Gastrocnemius medialis (tissue), 4 donors: ENCODE results near the gene PRR5L. TPM values are rescaled to one million over a fixed set of nuclear protein-coding genes. Genes with fewer than 3 reads are reported as not detected.

Experiments
- ATAC-seq, 2 donors: fragments of 150-250 bp; one replicate each; pipeline ENCODE4 v1.9.1; 2016
- DNase-seq, 2 donors: peaks; one replicate each; pipeline ENCODE4 v3.0.0-alpha.2; 2019
- H3K27ac ChIP-seq, 4 donors: fragments of 200-600 bp; sonication (generic); 1 replicate in 1 of 4; 2 replicates in 3 of 4; pipeline ENCODE4 v1.5.1; 2016 to 2018; ENCODE audit warnings: mild to moderate bottlenecking in 2 of 4, moderate library complexity in 1 of 4
- H3K27me3 ChIP-seq, 3 donors: fragments of 200-600 bp; sonication (generic) in 2 of 3; 1 replicate in 1 of 3; 2 replicates in 2 of 3; pipeline versions ENCODE4 v1.5.1 to v1.6.0; 2016 to 2019; ENCODE audit warnings: mild to moderate bottlenecking in 1 of 3, moderate library complexity in 1 of 3
- H3K36me3 ChIP-seq, 2 donors: fragments of 200-600 bp; sonication (generic) in 1 of 2; one replicate each; pipeline ENCODE4 v1.5.1; 2017 to 2018
- H3K4me1 ChIP-seq, 2 donors: fragments of 200-600 bp; sonication (generic) in 1 of 2; one replicate each; pipeline ENCODE4 v1.5.1; 2016 to 2017; ENCODE audit warnings: mild to moderate bottlenecking in 2 of 2
- H3K4me3 ChIP-seq, 4 donors: fragments of 200-600 bp; sonication (generic) in 3 of 4; 1 replicate in 1 of 4; 2 replicates in 3 of 4; pipeline ENCODE4 v1.5.1; 2016 to 2019; ENCODE audit warnings: mild to moderate bottlenecking in 2 of 4
- H3K9me3 ChIP-seq, 3 donors: fragments of 200-600 bp; sonication (generic) in 2 of 3; 1 replicate in 1 of 3; 2 replicates in 2 of 3; pipeline ENCODE4 v1.5.1; 2016 to 2019
- CTCF ChIP-seq, 5 experiments: fragments of 450-650 bp in 3 of 5; fragments of 200-600 bp in 2 of 5; sonication (generic) in 2 of 5; IDR thresholded peaks in 4 of 5; conservative IDR thresholded peaks in 1 of 5; 1 replicate in 4 of 5; 2 replicates in 1 of 5; pipeline ENCODE4 v1.5.1; 2016 to 2019; ENCODE audit warnings: antibody characterized with exemption in 5 of 5, mild to moderate bottlenecking in 3 of 5, moderate library complexity in 3 of 5
- POLR2A ChIP-seq, 2 donors: fragments of 450-650 bp; IDR thresholded peaks; one replicate each; pipeline ENCODE4 v1.6.1; 2017; ENCODE audit warnings: antibody characterized with exemption in 2 of 2, mild to moderate bottlenecking in 2 of 2, moderate library complexity in 2 of 2
- in situ Hi-C, 4 donors: fragments of 200-750 bp; cut with MboI; loops; one replicate each; pipeline versions ENCODE4 v1.15.0 to v1.8.0; 2017; ENCODE audit warnings: low sequenced_read_pairs in 4 of 4
- intact Hi-C: fragments of 100-400 bp; cut with DNase I; formaldehyde crosslinking; loops from one replicate; pipeline ENCODE4 v1.15.1; 2023; ENCODE audit warnings: low total_unique reads
- total RNA-seq, 4 donors: library from RNA; depleted of rRNA; stranded (reverse); fragments of >200 nt; gene quantifications; one replicate each; pipeline versions ENCODE4 v1.1.0 to v1.2.3, GENCODE V29; 2016

PRR5L gene
- total RNA-seq, 4 donors from 2014 or later: 0.46 to 3.2 (median 1.2) TPM

GRCh38 chr11:36265793-36266628 is 30.1 kb upstream of the PRR5L start:
- TF ChIP-seq CTCF (IDR thresholded peaks at IDR 0.05 in 4 of 5, conservative IDR thresholded peaks at IDR 0.05 in 1 of 5) (peak; percentile 52 to 83 (median 77)), POLR2A (IDR thresholded peaks at IDR 0.05) (no peak)
- ATAC-seq (peak; percentile 67 to 69), DNase-seq (no peak)
- intact Hi-C loops (loop anchor here (1.0 to 10.0 kb wide), 3 partner anchors 111 to 650 kb away; no protein-coding TSS in a partner anchor), in situ Hi-C loops (loop anchor here (5.0 to 25.0 kb wide), 4 partner anchors 229 to 649 kb away; partner anchors contain the start of gene FJX1 (in 1 of the 4))
- H3K27me3 ChIP-seq: no peaks in the 10 kb centered on the region
- no peaks in the 10 kb centered on the region for H3K4me1 ChIP-seq
- peaks cover 0 to 2% of the 10 kb centered on the region in 2 donors for H3K36me3 ChIP-seq
- no peak overlapping the region for H3K4me3 ChIP-seq
- H3K27ac ChIP-seq: no peak overlapping the region
- H3K9me3 ChIP-seq: no peaks in the 10 kb centered on the region

- Histone ChIP-seq H3K27ac (no peak overlapping the region), H3K36me3 (peaks cover 0 to 8% of the 10 kb centered on the region in 2 donors), H3K27me3 (no peaks in the 10 kb centered on the region), H3K4me1 (no peaks in the 10 kb centered on the region), H3K9me3 (no peaks in the 10 kb centered on the region), H3K4me3 (no peak overlapping the region)
- in situ Hi-C loops: loop anchor here (5.0 to 25.0 kb wide), 4 partner anchors 229 to 649 kb away; partner anchors contain the start of gene FJX1 (in 1 of the 4)
- intact Hi-C loops: loop anchor here (1.0 to 10.0 kb wide), 3 partner anchors 112 to 650 kb away; no protein-coding TSS in a partner anchor
- ATAC-seq: no peak
- no peak for TF ChIP-seq POLR2A (IDR thresholded peaks at IDR 0.05)
- no peak for TF ChIP-seq CTCF (IDR thresholded peaks at IDR 0.05 in 4 of 5, conservative IDR thresholded peaks at IDR 0.05 in 1 of 5)
- no peak for DNase-seq
Observed at GRCh38 chr11:36266767-36267166, 29.3 kb upstream of the PRR5L start.

GRCh38 chr11:36268337-36268985 is 27.6 kb upstream of the PRR5L start:
- H3K9me3 ChIP-seq: no peaks in the 10 kb centered on the region
- DNase-seq: no peak
- in situ Hi-C loops (loop anchor here (5.0 to 25.0 kb wide), 4 partner anchors 231 to 651 kb away; partner anchors contain the start of gene FJX1 (in 1 of the 4)), intact Hi-C loops (loop anchor here (5.0 to 10.0 kb wide), 2 partner anchors 114 to 226 kb away; no protein-coding TSS in a partner anchor)
- no peaks in the 10 kb centered on the region for H3K27me3 ChIP-seq
- H3K4me1 ChIP-seq: no peaks in the 10 kb centered on the region
- no peak overlapping the region for H3K27ac ChIP-seq
- no peak overlapping the region for H3K4me3 ChIP-seq
- TF ChIP-seq CTCF (IDR thresholded peaks at IDR 0.05 in 4 of 5, conservative IDR thresholded peaks at IDR 0.05 in 1 of 5): no peak
- no peak for TF ChIP-seq POLR2A (IDR thresholded peaks at IDR 0.05)
- H3K36me3 ChIP-seq: peaks cover 2 to 25% of the 10 kb centered on the region in 2 donors
- no peak for ATAC-seq

- DNase-seq: no peak
- ATAC-seq: no peak
- in situ Hi-C loops (loop anchor here (25.0 kb wide), 3 partner anchors 233 to 458 kb away; no protein-coding TSS in a partner anchor), intact Hi-C loops (no loop called here)
- H3K4me3 ChIP-seq: no peak overlapping the region
- no peaks in the 10 kb centered on the region for H3K4me1 ChIP-seq
- H3K36me3 ChIP-seq: peaks cover 2 to 47% of the 10 kb centered on the region in 2 donors
- H3K27ac ChIP-seq: no peak overlapping the region
- TF ChIP-seq CTCF (IDR thresholded peaks at IDR 0.05 in 4 of 5, conservative IDR thresholded peaks at IDR 0.05 in 1 of 5): no peak
- no peaks in the 10 kb centered on the region for H3K9me3 ChIP-seq
- H3K27me3 ChIP-seq: no peaks in the 10 kb centered on the region
Observed at GRCh38 chr11:36270701-36271100, 25.4 kb upstream of the PRR5L start.
